ENCODE data around the gene SEC61A1. TPM values are rescaled to one million over a fixed set of nuclear protein-coding genes. Genes with fewer than 3 reads are reported as not detected.

SEC61A1 gene
- total RNA-seq, 1 experiment from 2014 or later: 394 TPM

DNA sequence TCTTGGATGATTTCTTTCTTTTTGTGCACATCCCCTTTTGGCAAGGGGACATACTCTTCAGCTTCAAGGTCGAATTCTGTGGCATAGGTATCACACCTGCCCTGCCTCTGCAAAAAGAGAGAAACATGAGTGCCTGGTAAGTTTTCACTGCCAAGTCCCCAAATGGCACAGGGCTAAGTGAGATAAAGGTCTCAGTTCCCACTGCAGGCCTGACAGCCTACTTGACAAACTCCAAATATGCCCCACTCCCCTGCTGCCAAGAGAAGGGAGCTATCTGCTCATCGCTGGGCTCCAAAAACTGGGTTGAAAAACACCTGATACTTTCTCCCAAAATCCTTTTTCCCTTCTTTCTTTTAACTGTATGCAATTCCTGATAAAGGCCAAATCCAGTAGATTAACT lies 48.4 kb downstream of the SEC61A1 start:
- H3K27ac Mint-ChIP-seq (ENCODE audit: unreplicated experiment): no peak overlapping the region
- intact Hi-C loops (cut with micrococcal nuclease; ENCODE audit: unreplicated experiment): no loop called here
- H3K9me3 Mint-ChIP-seq (ENCODE audit: low read depth, unreplicated experiment): no peaks in the 10 kb centered on the region
- H3K27me3 Mint-ChIP-seq (ENCODE audit: unreplicated experiment): no peaks in the 10 kb centered on the region
- DNase-seq: no peak
- no TSS peak for BruUV-seq (replicated peaks)
- H3K4me1 Mint-ChIP-seq (ENCODE audit: low read depth, unreplicated experiment): peaks cover 23% of the 10 kb centered on the region
- CTCF ChIA-PET: interaction anchor here (1.1 kb wide), 1 partner anchor 19 kb away, joined by 3 read pairs; no protein-coding TSS in a partner anchor
- no peak overlapping the region for H3K4me3 Mint-ChIP-seq (ENCODE audit: low read depth, unreplicated experiment)
- TF ChIP-seq, protein P1, sequence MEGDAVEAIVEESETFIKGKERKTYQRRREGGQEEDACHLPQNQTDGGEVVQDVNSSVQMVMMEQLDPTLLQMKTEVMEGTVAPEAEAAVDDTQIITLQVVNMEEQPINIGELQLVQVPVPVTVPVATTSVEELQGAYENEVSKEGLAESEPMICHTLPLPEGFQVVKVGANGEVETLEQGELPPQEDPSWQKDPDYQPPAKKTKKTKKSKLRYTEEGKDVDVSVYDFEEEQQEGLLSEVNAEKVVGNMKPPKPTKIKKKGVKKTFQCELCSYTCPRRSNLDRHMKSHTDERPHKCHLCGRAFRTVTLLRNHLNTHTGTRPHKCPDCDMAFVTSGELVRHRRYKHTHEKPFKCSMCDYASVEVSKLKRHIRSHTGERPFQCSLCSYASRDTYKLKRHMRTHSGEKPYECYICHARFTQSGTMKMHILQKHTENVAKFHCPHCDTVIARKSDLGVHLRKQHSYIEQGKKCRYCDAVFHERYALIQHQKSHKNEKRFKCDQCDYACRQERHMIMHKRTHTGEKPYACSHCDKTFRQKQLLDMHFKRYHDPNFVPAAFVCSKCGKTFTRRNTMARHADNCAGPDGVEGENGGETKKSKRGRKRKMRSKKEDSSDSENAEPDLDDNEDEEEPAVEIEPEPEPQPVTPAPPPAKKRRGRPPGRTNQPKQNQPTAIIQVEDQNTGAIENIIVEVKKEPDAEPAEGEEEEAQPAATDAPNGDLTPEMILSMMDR (IDR thresholded peaks at IDR 0.05; ENCODE audit: unreplicated experiment): no peak
- H3K36me3 Mint-ChIP-seq (ENCODE audit: insufficient read depth, unreplicated experiment): peaks cover 73% of the 10 kb centered on the region

DNA sequence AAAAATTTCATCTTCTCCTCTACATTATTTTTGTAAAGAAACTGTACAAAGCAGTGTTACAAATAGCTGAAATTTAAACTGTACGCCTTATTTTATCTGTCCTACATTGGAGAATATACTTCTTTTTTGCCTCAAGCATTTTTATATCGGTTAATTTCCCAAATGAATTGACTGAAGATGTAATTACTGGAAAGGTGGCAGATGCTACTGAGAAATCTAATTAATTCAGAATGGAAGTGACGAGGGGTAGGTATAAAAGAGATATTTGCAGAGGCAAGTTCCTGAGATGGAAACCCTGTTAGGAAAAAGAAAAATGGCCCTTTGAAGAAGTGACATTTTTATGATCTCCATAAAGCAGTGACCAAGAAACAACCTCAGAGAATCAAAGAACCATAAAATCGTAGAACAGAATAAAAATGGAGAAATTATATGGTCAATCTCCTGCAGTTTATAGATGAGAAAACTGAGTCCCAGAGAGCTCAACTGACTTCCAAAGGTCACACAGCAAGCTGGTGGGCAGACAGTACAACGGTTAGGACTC lies 51.0 kb downstream of the SEC61A1 start:
- H3K27me3 Mint-ChIP-seq (ENCODE audit: unreplicated experiment): no peaks in the 10 kb centered on the region
- CTCF ChIA-PET: interaction anchor here (1.3 kb wide), 2 partner anchors 8 to 24 kb away, joined by 3 to 4 read pairs; no protein-coding TSS in a partner anchor
- peaks cover 54% of the 10 kb centered on the region for H3K36me3 Mint-ChIP-seq (ENCODE audit: insufficient read depth, unreplicated experiment)
- TF ChIP-seq, protein P1 (IDR thresholded peaks at IDR 0.05; ENCODE audit: unreplicated experiment): no peak
- no peak overlapping the region for H3K4me3 Mint-ChIP-seq (ENCODE audit: low read depth, unreplicated experiment)
- no peak overlapping the region for H3K27ac Mint-ChIP-seq (ENCODE audit: unreplicated experiment)
- no peaks in the 10 kb centered on the region for H3K9me3 Mint-ChIP-seq (ENCODE audit: low read depth, unreplicated experiment)
- no TSS peak for BruUV-seq (replicated peaks)
- DNase-seq: no peak
- intact Hi-C loops (cut with micrococcal nuclease; ENCODE audit: unreplicated experiment): no loop called here
- H3K4me1 Mint-ChIP-seq (ENCODE audit: low read depth, unreplicated experiment): peaks cover 16% of the 10 kb centered on the region

DNA sequence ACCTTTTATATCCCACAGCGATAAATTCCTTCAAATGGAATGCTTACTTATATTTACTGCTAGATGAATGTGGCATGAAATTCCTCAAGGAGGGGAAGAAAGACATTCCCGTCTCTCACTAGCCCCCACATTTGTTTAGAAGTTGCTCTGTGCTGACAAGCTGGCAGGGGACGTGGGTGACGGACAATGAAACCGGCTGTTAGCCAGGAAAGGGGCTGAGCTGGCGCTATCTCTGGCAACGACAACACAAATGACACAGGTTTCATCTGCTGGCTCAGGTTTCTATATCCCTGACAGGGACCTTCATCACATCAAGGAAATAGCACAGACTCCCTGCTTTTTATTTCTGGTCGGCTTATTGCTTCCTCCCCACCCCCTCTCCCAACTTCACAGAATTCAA lies 55.6 kb downstream of the SEC61A1 start:
- no peaks in the 10 kb centered on the region for H3K27me3 Mint-ChIP-seq (ENCODE audit: unreplicated experiment)
- BruUV-seq (replicated peaks): no TSS peak
- no peak overlapping the region for H3K4me3 Mint-ChIP-seq (ENCODE audit: low read depth, unreplicated experiment)
- H3K4me1 Mint-ChIP-seq (ENCODE audit: low read depth, unreplicated experiment): peaks cover 9% of the 10 kb centered on the region
- no peaks in the 10 kb centered on the region for H3K9me3 Mint-ChIP-seq (ENCODE audit: low read depth, unreplicated experiment)
- no peak for DNase-seq
- intact Hi-C loops (cut with micrococcal nuclease; ENCODE audit: unreplicated experiment): no loop called here
- H3K27ac Mint-ChIP-seq (ENCODE audit: unreplicated experiment): no peak overlapping the region
- CTCF ChIA-PET: no interaction called here
- TF ChIP-seq, protein P1 (IDR thresholded peaks at IDR 0.05; ENCODE audit: unreplicated experiment): no peak
- H3K36me3 Mint-ChIP-seq (ENCODE audit: insufficient read depth, unreplicated experiment): peaks cover 34% of the 10 kb centered on the region

DNA sequence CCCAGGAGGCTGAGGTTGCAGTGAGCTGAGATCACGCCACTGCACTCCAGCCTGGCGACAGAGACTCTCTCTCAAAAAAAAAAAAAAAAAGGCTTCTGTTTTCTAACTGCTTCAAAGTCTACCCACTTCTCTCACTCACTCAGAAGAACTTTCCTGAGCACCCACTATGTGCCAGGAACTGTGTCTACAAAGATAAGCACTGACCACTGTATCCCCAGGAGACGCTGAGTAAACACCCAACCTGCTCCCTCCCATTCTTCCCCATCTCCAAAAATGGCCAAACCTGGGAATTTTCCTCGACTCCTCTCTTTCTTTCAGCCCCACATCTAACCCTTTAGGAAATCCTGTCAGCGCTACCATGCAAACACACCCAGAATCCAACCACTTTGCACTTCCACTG lies 58.9 kb downstream of the SEC61A1 start:
- H3K27ac Mint-ChIP-seq (ENCODE audit: unreplicated experiment): no peak overlapping the region
- TF ChIP-seq, protein P1 (IDR thresholded peaks at IDR 0.05; ENCODE audit: unreplicated experiment): no peak
- no TSS peak for BruUV-seq (replicated peaks)
- H3K9me3 Mint-ChIP-seq (ENCODE audit: low read depth, unreplicated experiment): no peaks in the 10 kb centered on the region
- no peak overlapping the region for H3K4me3 Mint-ChIP-seq (ENCODE audit: low read depth, unreplicated experiment)
- CTCF ChIA-PET: interaction anchor here (0.6 to 1.0 kb wide), 5 partner anchors 10 to 905 kb away, joined by 4 to 10 read pairs (median 4); no protein-coding TSS in a partner anchor
- intact Hi-C loops (cut with micrococcal nuclease; ENCODE audit: unreplicated experiment): no loop called here
- peaks cover 28% of the 10 kb centered on the region for H3K4me1 Mint-ChIP-seq (ENCODE audit: low read depth, unreplicated experiment)
- H3K36me3 Mint-ChIP-seq (ENCODE audit: insufficient read depth, unreplicated experiment): peaks cover 36% of the 10 kb centered on the region
- no peaks in the 10 kb centered on the region for H3K27me3 Mint-ChIP-seq (ENCODE audit: unreplicated experiment)
- DNase-seq: no peak
